Activated naive CD4-positive, alpha-beta T cell treated with anti-CD3 and anti-CD28 coated beads for 36 hours (primary cell): ENCODE measurements around the gene TMEM41B. TPM values are rescaled to one million over a fixed set of nuclear protein-coding genes. Genes with fewer than 3 reads are reported as not detected.
A peak's percentile ranks its signal among the peaks of the same experiment; 100 is the strongest.
"Not testable (repeated sequence)": the region's sequence is repeated elsewhere in the genome, so short reads cannot be mapped to it uniquely, and the experiment has no call there.

Source experiments
- CTCF ChIA-PET: fragments of 350-600 bp; sonication (Branson Sonifier 250); formaldehyde crosslinking; loops from one replicate; lab custom pipeline; 2021; ENCODE audit warnings: antibody characterized with exemption; lab: Charles Lee
- DNase-seq: peaks from one replicate; pipeline ENCODE4 v3.0.0-alpha.2; 2020
- H3K27ac Mint-ChIP-seq: one replicate; pipeline ENCODE4 v1.8.0; 2021; ENCODE audit warnings: mild to moderate bottlenecking, mixed read lengths
- H3K27me3 Mint-ChIP-seq: one replicate; pipeline ENCODE4 v1.8.0; 2021; ENCODE audit warnings: low read depth, mixed read lengths
- H3K36me3 Mint-ChIP-seq: one replicate; pipeline ENCODE4 v1.8.0; 2021; ENCODE audit warnings: low read depth, mixed read lengths
- H3K4me1 Mint-ChIP-seq: one replicate; pipeline ENCODE4 v1.8.0; 2021; ENCODE audit warnings: low read depth, mixed read lengths
- H3K4me3 Mint-ChIP-seq: one replicate; pipeline ENCODE4 v1.8.0; 2021; ENCODE audit warnings: mild to moderate bottlenecking, moderate library complexity, mixed read lengths
- H3K9me3 Mint-ChIP-seq: one replicate; pipeline ENCODE4 v1.8.0; 2021; ENCODE audit warnings: mixed read lengths
- intact Hi-C: fragments of 100-400 bp; cut with micrococcal nuclease; formaldehyde crosslinking; loops from one replicate; pipeline ENCODE4 v1.15.1; 2023
- total RNA-seq, 2 experiments: library from RNA; stranded (reverse); gene quantifications; one replicate each; pipeline ENCODE4 v1.2.3, GENCODE V29; 2021

TMEM41B gene
- total RNA-seq, 2 experiments from 2014 or later, result 27.8 to 30.5 TPM

- H3K4me3 Mint-ChIP-seq, result no peak overlapping the region
- peaks cover 70% of the 10 kb centered on the region for H3K4me1 Mint-ChIP-seq
- no peaks in the 10 kb centered on the region for H3K9me3 Mint-ChIP-seq
- peaks cover 2% of the 10 kb centered on the region for H3K36me3 Mint-ChIP-seq
- peak; percentile 52 for DNase-seq
- CTCF ChIA-PET, result interaction anchor here (0.6 to 1.6 kb wide), 5 partner anchors 9 to 84 kb away, joined by 3 read pairs; no protein-coding TSS in a partner anchor
- H3K27ac Mint-ChIP-seq, result peak overlapping the region; percentile 56
- H3K27me3 Mint-ChIP-seq, result no peaks in the 10 kb centered on the region
- intact Hi-C loops, result loop anchor here (1.0 to 2.0 kb wide), 5 partner anchors 14 to 210 kb away; partner anchors contain the start of gene TMEM41B
These were observed 64.2 kb downstream of the TMEM41B start for GRCh38 chr11:9250139-9250582.

GRCh38 chr11:9249252-9249651 lies 65.1 kb downstream of the TMEM41B start:
- DNase-seq, result no peak
- Mint-ChIP-seq H3K9me3 (no peaks in the 10 kb centered on the region), H3K4me3 (no peak overlapping the region), H3K27ac (no peak overlapping the region), H3K4me1 (peaks cover 68% of the 10 kb centered on the region), H3K27me3 (no peaks in the 10 kb centered on the region), H3K36me3 (no peaks in the 10 kb centered on the region)
- CTCF ChIA-PET, result interaction anchor here (0.7 kb wide), 1 partner anchor 47 kb away, joined by 3 read pairs; no protein-coding TSS in a partner anchor
- intact Hi-C loops, result no loop called here

- Mint-ChIP-seq H3K9me3 (no peaks in the 10 kb centered on the region), H3K4me1 (peaks cover 66% of the 10 kb centered on the region), H3K36me3 (no peaks in the 10 kb centered on the region), H3K27ac (no peak overlapping the region), H3K27me3 (no peaks in the 10 kb centered on the region), H3K4me3 (no peak overlapping the region)
- intact Hi-C loops, result no loop called here
- CTCF ChIA-PET, result no interaction called here
- no peak for DNase-seq
These were observed 66.5 kb downstream of the TMEM41B start for GRCh38 chr11:9247863-9248262.

GRCh38 chr11:9236242-9236641 lies 78.2 kb downstream of the TMEM41B start:
- H3K27me3 Mint-ChIP-seq, intact Hi-C loops, H3K4me3 Mint-ChIP-seq, H3K27ac Mint-ChIP-seq, H3K36me3 Mint-ChIP-seq, H3K9me3 Mint-ChIP-seq, CTCF ChIA-PET, DNase-seq: not testable (repeated sequence)
- peaks cover 48% of the 10 kb centered on the region for H3K4me1 Mint-ChIP-seq

DNA sequence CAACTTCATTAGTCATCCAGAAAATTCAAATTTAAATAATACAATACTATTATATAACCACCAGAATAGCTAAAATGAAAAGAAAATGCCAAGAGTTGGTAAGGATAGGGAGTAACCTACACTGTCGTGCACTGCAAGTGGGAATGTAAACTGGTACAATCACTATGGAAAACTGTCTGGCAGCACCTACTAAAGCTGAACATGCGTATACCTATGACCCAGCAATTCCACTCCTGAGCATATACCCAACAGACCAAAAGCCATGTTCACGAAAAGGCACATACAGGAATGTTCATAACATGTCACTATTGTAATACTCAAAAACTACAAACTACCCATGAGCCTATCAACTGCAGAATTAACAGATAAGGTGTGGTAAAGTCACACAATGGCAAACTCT lies 81.9 kb downstream of the TMEM41B start:
- no peak overlapping the region for H3K4me3 Mint-ChIP-seq

DNA sequence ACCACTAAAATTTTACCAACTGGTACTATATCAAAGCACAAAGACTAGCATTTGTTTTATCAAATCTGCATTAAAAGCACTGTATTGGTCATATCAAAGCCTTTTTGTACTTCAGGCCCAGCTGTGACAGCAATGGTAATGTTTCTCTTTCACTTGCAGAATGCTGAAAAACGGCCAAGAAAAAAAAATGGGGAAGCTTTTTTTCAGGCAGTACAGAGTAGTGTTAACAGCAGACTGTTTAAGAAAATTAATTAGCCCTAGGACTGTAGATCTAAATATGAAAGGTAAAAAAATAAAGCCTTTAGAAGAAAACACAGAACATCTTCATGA lies 82.6 kb downstream of the TMEM41B start:
- Mint-ChIP-seq H3K27me3 (no peaks in the 10 kb centered on the region), H3K4me1 (peaks cover 58% of the 10 kb centered on the region), H3K36me3 (peaks cover 3% of the 10 kb centered on the region), H3K4me3 (peak overlapping the region; percentile 68), H3K27ac (peak overlapping the region; percentile 56), H3K9me3 (peaks cover 8% of the 10 kb centered on the region)
- CTCF ChIA-PET, result interaction anchor here (0.5 kb wide), 1 partner anchor 229 kb away, joined by 3 read pairs; the partner anchor contains the start of gene ZNF143
- intact Hi-C loops, result loop anchor here (1.0 to 2.0 kb wide), 2 partner anchors 19 to 32 kb away; no protein-coding TSS in a partner anchor
- DNase-seq, result peak; percentile 27

More for the DNA sequence above, 81.9 kb downstream of the TMEM41B start:
- no peak for DNase-seq
- intact Hi-C loops, result loop anchor here (1.0 kb wide), 1 partner anchor 32 kb away; no protein-coding TSS in a partner anchor
- Mint-ChIP-seq H3K36me3 (peaks cover 3% of the 10 kb centered on the region), H3K27ac (no peak overlapping the region), H3K4me1 (peaks cover 59% of the 10 kb centered on the region), H3K27me3 (no peaks in the 10 kb centered on the region), H3K9me3 (peaks cover 8% of the 10 kb centered on the region)
- CTCF ChIA-PET, result no interaction called here

Other genes starting within 250 kb of the TMEM41B start
- gene SCUBE2, start 223.0 kb downstream of the TMEM41B start, total RNA-seq, result under 1 TPM; 0.17 to 0.31 TPM
- 10 to 100 TPM; 62.3 to 63.5 TPM for gene DENND5A, start 49.2 kb downstream of the TMEM41B start, total RNA-seq
- 100 to 1,000 TPM; 164 to 177 TPM for gene IPO7, start 70.1 kb upstream of the TMEM41B start, total RNA-seq
- 10 to 100 TPM; 39.1 to 42.5 TPM for gene ZNF143, start 146.4 kb upstream of the TMEM41B start, total RNA-seq